ENCODE results near the gene CAMTA1.
"Not testable (repeated sequence)": the region's sequence is repeated elsewhere in the genome, so short reads cannot be mapped to it uniquely, and the experiment has no call there.

Gene CAMTA1

GRCh38 chr1:7149080-7149838, 364.0 kb downstream of the CAMTA1 start:
- no peak overlapping the region for H3K4me3 ChIP-seq (ENCODE audit: low read length)
- TF ChIP-seq CTCF (conservative IDR thresholded peaks at IDR 0.05; ENCODE audit: low read length) = no peak
- DNase-seq (ENCODE audit: low read depth) = peak; percentile 6

- no peak overlapping the region for H3K4me3 ChIP-seq (ENCODE audit: low read length)
- no peak for TF ChIP-seq CTCF (conservative IDR thresholded peaks at IDR 0.05; ENCODE audit: low read length)
- no peak for DNase-seq (ENCODE audit: low read depth)
Measured at GRCh38 chr1:7150724-7151280, 365.5 kb downstream of the CAMTA1 start.

- no peak for DNase-seq (ENCODE audit: low read depth)
- no peak overlapping the region for H3K4me3 ChIP-seq (ENCODE audit: low read length)
- no peak for TF ChIP-seq CTCF (conservative IDR thresholded peaks at IDR 0.05; ENCODE audit: low read length)
Measured at GRCh38 chr1:7151978-7152377, 366.7 kb downstream of the CAMTA1 start.

- no peak overlapping the region for H3K4me3 ChIP-seq (ENCODE audit: low read length)
- no peak for TF ChIP-seq CTCF (conservative IDR thresholded peaks at IDR 0.05; ENCODE audit: low read length)
- DNase-seq (ENCODE audit: low read depth) = no peak
Measured at GRCh38 chr1:7152655-7153054, 367.4 kb downstream of the CAMTA1 start.

- no peak for TF ChIP-seq CTCF (conservative IDR thresholded peaks at IDR 0.05; ENCODE audit: low read length)
- H3K4me3 ChIP-seq (ENCODE audit: low read length) = no peak overlapping the region
- DNase-seq (ENCODE audit: low read depth) = no peak
Measured at GRCh38 chr1:7153464-7153863, 368.2 kb downstream of the CAMTA1 start.

- no peak for DNase-seq (ENCODE audit: low read depth)
- TF ChIP-seq CTCF (conservative IDR thresholded peaks at IDR 0.05; ENCODE audit: low read length) = no peak
- no peak overlapping the region for H3K4me3 ChIP-seq (ENCODE audit: low read length)
Measured at GRCh38 chr1:7159116-7159781, 374.0 kb downstream of the CAMTA1 start.

- not testable (repeated sequence) for DNase-seq (ENCODE audit: low read depth); H3K4me3 ChIP-seq (ENCODE audit: low read length)
Measured at GRCh38 chr1:7168554-7168953, 383.3 kb downstream of the CAMTA1 start.
